Esophagus muscularis mucosa (tissue), 3 donors: ENCODE data around the gene SNX9.

ENCODE experiments used
- CTCF ChIP-seq, 3 experiments: fragments of 200-600 bp in 2 of 3; fragments of 450-650 bp in 1 of 3; sonication (generic) in 2 of 3; IDR thresholded peaks; one replicate each; pipeline ENCODE4 v1.5.1; 2017 to 2019; ENCODE audit warnings: antibody characterized with exemption in 3 of 3, mild to moderate bottlenecking in 2 of 3, moderate library complexity in 1 of 3
- POLR2AphosphoS5 ChIP-seq, 2 donors: sonication (generic); formaldehyde crosslinking; IDR thresholded peaks; one replicate each; pipeline ENCODE4 v1.6.1; 2017; ENCODE audit warnings: antibody characterized with exemption in 2 of 2

GRCh38 chr6:157885211-157885788 lies 62.3 kb downstream of the SNX9 start:
- no peak for TF ChIP-seq CTCF (IDR thresholded peaks at IDR 0.05)
- no peak for TF ChIP-seq POLR2AphosphoS5 (IDR thresholded peaks at IDR 0.05)
